ENCODE data around the gene GLI3. TPM values are rescaled to one million over a fixed set of nuclear protein-coding genes. Genes with fewer than 3 reads are reported as not detected.
A peak's percentile ranks its signal among the peaks of the same experiment; 100 is the strongest.

Gene GLI3
- total and polyA plus RNA-seq, 2 of the 4 experiments (the other 2 are of a cell fraction) = 1.3 to 3.9 TPM

DNA sequence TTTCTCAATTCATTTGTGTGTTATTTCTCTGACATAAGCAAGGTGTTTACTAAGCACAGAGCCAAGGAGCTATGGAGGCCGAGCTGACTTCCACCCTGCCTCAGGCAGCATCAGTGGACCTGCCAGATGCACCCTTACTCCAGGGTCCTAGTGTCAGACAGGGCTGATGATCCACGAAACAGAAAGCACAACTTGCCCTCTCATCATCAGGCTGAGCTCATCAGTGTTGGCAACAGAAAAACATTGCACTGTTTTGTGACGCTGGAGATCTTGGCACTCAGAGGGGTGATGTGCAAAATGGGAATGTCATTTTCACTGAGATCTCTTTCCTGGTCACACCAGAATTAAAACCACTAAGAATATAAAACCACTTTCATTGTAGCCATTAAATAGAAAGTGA lies 201.8 kb downstream of the GLI3 start:
- no peak overlapping the region for H3K56ac ChIP-seq (ENCODE audit: extremely low read depth, insufficient read depth, low read length)
- no peak overlapping the region for H3K4me3 ChIP-seq (ENCODE audit: insufficient read depth, low read depth, low read length)
- H4K5ac ChIP-seq (ENCODE audit: low read depth, low read length) = no peak overlapping the region
- H3K4me1 ChIP-seq (ENCODE audit: control insufficient read depth, insufficient read depth, low read length) = no peaks in the 10 kb centered on the region
- no peak overlapping the region for H2AFZ ChIP-seq (replicated peaks; ENCODE audit: low read length, poor library complexity)
- H2BK5ac ChIP-seq (ENCODE audit: low read depth, low read length, poor library complexity, severe bottlenecking) = no peak overlapping the region
- H3K23ac ChIP-seq (ENCODE audit: low read depth, low read length) = no peak overlapping the region
- H3K14ac ChIP-seq (replicated peaks; ENCODE audit: low read depth, low read length) = no peak overlapping the region
- TF ChIP-seq MAZ (IDR thresholded peaks at IDR 0.05; ENCODE audit: borderline replicate concordance, low read depth, low read length) = no peak
- TF ChIP-seq, protein P1, sequence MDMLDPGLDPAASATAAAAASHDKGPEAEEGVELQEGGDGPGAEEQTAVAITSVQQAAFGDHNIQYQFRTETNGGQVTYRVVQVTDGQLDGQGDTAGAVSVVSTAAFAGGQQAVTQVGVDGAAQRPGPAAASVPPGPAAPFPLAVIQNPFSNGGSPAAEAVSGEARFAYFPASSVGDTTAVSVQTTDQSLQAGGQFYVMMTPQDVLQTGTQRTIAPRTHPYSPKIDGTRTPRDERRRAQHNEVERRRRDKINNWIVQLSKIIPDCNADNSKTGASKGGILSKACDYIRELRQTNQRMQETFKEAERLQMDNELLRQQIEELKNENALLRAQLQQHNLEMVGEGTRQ (IDR thresholded peaks at IDR 0.05; ENCODE audit: low read depth, low read length) = no peak
- no peak for TF ChIP-seq POLR2A (IDR thresholded peaks at IDR 0.05; ENCODE audit: low read depth, low read length)
- no peak for TF ChIP-seq MAFK (IDR thresholded peaks at IDR 0.05; ENCODE audit: low read depth, low read length)
- TF ChIP-seq, protein P2, sequence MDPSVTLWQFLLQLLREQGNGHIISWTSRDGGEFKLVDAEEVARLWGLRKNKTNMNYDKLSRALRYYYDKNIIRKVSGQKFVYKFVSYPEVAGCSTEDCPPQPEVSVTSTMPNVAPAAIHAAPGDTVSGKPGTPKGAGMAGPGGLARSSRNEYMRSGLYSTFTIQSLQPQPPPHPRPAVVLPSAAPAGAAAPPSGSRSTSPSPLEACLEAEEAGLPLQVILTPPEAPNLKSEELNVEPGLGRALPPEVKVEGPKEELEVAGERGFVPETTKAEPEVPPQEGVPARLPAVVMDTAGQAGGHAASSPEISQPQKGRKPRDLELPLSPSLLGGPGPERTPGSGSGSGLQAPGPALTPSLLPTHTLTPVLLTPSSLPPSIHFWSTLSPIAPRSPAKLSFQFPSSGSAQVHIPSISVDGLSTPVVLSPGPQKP (IDR thresholded peaks at IDR 0.05; ENCODE audit: borderline replicate concordance, low read depth, low read length) = no peak
- no peak overlapping the region for H3K4ac ChIP-seq (ENCODE audit: low read depth, low read length)
- no peak overlapping the region for H2BK120ac ChIP-seq (ENCODE audit: low read depth, low read length)
- in situ Hi-C loops (cut with MboI; ENCODE audit: low sequenced_read_pairs) = no loop called here
- WGBS, 2 experiments (ENCODE audit: extremely low coverage in 2 of 2, insufficient read length in 1 of 2) = no CpG with 5 or more reads among the region's 3 CpGs
- no peak overlapping the region for H4K91ac ChIP-seq (ENCODE audit: insufficient read depth, low read depth, low read length)
- peak; percentile 7 for DNase-seq
- H3K4me2 ChIP-seq (ENCODE audit: low read depth, low read length) = no peak overlapping the region
- 0 out of 2 replicates have a peak, but pooled peaks cover 3% of the 10 kb centered on the region for H3K9me1 ChIP-seq (ENCODE audit: insufficient read depth, low read length)
- no peaks in the 10 kb centered on the region for H3K9me3 ChIP-seq (ENCODE audit: control insufficient read depth, insufficient read depth, low read length)
- ChIA-PET CTCF (no interaction called here), POLR2A (ENCODE audit: unreplicated experiment) (no interaction called here)
- no peak overlapping the region for H2AK9ac ChIP-seq (replicated peaks; ENCODE audit: low read depth, low read length, poor library complexity)
- H2BK20ac ChIP-seq (ENCODE audit: low read depth, low read length) = no peak overlapping the region
- H3K27me3 ChIP-seq (ENCODE audit: control insufficient read depth, insufficient read depth, low read length) = no peaks in the 10 kb centered on the region
- no peak overlapping the region for H3K9ac ChIP-seq (ENCODE audit: low read depth, low read length)
- 0 out of 2 replicates have a peak overlapping the region, but pooled peaks have one; percentile 28 for H2AK5ac ChIP-seq (ENCODE audit: low read depth, low read length)
- H4K8ac ChIP-seq (ENCODE audit: low read depth in 2 of 2, low read length in 2 of 2) = no peak overlapping the region
- dilution Hi-C loops (cut with HindIII; ENCODE audit: low sequenced_read_pairs, unreplicated experiment) = no loop called here
- H3K79me1 ChIP-seq (ENCODE audit: low read depth in 1 of 2, low read length in 2 of 2) = no peaks in the 10 kb centered on the region
- peaks cover 23% of the 10 kb centered on the region for H3K36me3 ChIP-seq (ENCODE audit: control insufficient read depth, insufficient read depth, low read length)
- H4K20me1 ChIP-seq (ENCODE audit: insufficient read depth, low read length) = no peaks in the 10 kb centered on the region
- no peak overlapping the region for H3K27ac ChIP-seq (ENCODE audit: insufficient read depth, low read length)
- H3K18ac ChIP-seq (ENCODE audit: low read depth, low read length) = no peak overlapping the region
- BruUV-seq (replicated peaks) = no TSS peak
- ATAC-seq (ENCODE audit: low read depth) = no peak
- intact Hi-C loops (cut with micrococcal nuclease) = no loop called here
- no peak overlapping the region for H2BK15ac ChIP-seq (ENCODE audit: low read depth, low read length)

Measured in IMR-90 (cell line).